ENCODE data around the gene WDR82.
"Not testable (repeated sequence)": the region's sequence is repeated elsewhere in the genome, so short reads cannot be mapped to it uniquely, and the experiment has no call there.

The WDR82 gene

DNA sequence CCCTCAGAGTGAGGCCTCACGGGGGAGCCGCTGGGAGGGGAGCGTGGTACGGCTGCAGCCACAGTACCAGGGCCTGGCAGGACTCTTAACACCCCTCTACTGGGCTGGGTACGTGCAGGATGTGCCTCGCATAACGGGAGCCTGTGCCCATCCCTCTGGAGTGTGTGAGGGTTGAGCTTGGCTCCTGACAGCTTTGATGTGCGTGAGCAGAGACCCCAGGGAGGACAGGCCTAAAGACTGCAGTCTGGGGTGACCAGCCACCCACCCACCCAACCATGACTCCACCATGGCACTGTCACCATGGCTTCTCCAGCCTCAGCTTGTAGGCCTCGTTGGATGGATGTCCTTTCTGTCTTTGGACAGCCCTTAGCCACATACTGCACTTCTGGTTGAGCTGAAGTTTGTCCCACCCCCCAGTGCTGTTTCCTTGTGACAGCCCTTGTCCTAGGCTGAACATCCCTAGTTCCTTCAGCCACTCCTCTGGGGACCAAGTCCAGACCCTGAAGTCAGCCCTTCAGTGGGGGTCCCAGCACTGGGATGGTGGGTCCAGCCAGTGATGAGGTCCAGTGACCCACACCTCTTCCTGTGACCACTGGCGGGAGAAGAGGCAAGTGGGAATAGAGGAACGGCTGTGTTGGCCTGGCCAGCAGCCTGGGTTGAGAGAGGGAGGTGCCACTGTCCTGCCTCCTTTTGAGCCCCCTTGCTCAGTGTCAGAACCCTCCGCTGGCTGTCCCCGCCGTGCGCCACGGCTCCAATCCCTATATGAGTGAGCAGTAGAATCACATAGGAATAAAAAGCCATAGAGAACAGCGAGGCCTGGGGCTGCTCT, 15.3 kb upstream of the WDR82 start:
- peaks cover 7% of the 10 kb centered on the region for H3K4me1 ChIP-seq (ENCODE audit: insufficient read depth, low read length)
- no peak overlapping the region for H3K27ac ChIP-seq (ENCODE audit: low read depth, low read length)
- H3K9ac ChIP-seq (ENCODE audit: low read depth, low read length): no peak overlapping the region
- H3K4me3 ChIP-seq (ENCODE audit: low read length): no peak overlapping the region
- no peaks in the 10 kb centered on the region for H3K27me3 ChIP-seq (ENCODE audit: insufficient read depth, low read length)
- H3K9me3 ChIP-seq (ENCODE audit: insufficient read depth, low read depth, low read length): no peaks in the 10 kb centered on the region
- 92% methylated on average over 17 of the region's 17 CpGs for WGBS
- no peaks in the 10 kb centered on the region for H3K36me3 ChIP-seq (ENCODE audit: insufficient read depth, low read length)

DNA sequence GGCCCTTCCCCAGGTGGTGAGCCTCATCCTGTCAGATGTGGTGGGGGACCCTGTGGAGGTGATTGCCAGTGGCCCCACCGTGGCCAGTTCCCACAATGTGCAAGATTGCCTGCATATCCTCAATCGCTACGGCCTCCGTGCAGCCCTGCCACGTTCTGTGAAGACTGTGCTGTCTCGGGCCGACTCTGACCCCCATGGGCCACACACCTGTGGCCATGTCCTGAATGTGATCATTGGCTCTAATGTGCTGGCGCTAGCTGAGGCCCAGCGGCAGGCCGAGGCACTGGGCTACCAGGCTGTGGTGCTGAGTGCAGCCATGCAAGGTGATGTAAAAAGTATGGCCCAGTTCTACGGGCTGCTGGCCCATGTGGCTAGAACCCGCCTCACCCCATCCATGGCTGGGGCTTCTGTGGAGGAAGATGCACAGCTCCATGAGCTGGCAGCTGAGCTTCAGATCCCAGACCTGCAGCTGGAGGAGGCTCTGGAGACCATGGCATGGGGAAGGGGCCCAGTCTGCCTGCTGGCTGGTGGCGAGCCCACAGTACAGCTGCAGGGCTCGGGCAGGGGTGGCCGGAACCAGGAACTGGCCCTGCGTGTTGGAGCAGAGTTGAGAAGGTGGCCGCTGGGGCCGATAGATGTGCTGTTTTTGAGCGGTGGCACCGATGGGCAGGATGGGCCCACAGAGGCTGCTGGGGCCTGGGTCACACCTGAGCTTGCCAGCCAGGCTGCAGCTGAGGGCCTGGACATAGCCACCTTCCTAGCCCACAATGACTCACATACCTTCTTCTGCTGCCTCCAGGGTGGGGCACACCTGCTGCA, 14.0 kb upstream of the WDR82 start:
- no peak overlapping the region for H3K9ac ChIP-seq (ENCODE audit: low read depth, low read length)

DNA sequence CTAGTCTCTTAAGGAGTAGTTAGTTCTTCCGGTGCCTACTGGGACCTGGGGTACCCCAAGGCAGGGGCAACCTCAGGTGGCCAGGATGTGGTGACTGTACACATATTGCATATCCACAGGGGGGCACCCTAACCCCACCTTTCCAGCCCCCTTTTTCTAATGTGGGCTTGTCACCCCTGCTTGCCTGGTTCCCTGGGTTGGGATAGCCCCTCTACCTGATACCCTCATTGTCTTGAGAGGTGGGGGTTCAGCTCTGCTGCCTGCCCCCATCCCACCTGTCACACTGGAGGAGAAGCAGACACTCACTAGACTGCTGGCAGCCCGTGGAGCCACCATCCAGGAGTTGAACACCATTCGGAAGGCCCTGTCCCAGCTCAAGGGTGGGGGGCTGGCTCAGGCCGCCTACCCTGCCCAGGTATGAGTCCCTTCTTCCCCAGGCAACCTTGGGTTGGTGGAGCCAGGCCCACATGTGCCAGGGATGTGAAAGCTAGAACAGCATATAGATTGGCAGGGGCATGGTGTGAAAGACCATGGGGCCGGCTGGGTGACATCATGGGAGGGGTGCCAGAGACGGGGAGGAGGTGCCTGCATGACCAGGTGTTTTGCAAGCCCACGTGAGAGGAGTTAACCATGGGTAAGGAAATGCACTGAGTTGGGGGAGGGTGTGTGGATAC, 13.2 kb upstream of the WDR82 start:
- Histone ChIP-seq H3K4me3 (ENCODE audit: low read length) (no peak overlapping the region), H3K9ac (ENCODE audit: low read depth, low read length) (no peak overlapping the region), H3K27me3 (ENCODE audit: insufficient read depth, low read length) (no peaks in the 10 kb centered on the region), H3K4me1 (ENCODE audit: insufficient read depth, low read length) (peaks cover 3% of the 10 kb centered on the region; the same call in 1 of the 2 replicates), H3K27ac (ENCODE audit: low read depth, low read length) (no peak overlapping the region), H3K9me3 (ENCODE audit: insufficient read depth, low read depth, low read length) (no peaks in the 10 kb centered on the region), H3K36me3 (ENCODE audit: insufficient read depth, low read length) (no peaks in the 10 kb centered on the region)
- WGBS: 90% methylated on average over 7 of the region's 7 CpGs

More for the DNA sequence above, 14.0 kb upstream of the WDR82 start:
- no peaks in the 10 kb centered on the region for H3K9me3 ChIP-seq (ENCODE audit: insufficient read depth, low read depth, low read length)
- no peaks in the 10 kb centered on the region for H3K27me3 ChIP-seq (ENCODE audit: insufficient read depth, low read length)
- 95% methylated on average over 20 of the region's 20 CpGs for WGBS
- H3K27ac ChIP-seq (ENCODE audit: low read depth, low read length): no peak overlapping the region
- H3K36me3 ChIP-seq (ENCODE audit: insufficient read depth, low read length): no peaks in the 10 kb centered on the region
- H3K4me3 ChIP-seq (ENCODE audit: low read length): no peak overlapping the region
- peaks cover 3% of the 10 kb centered on the region; the same call in 1 of the 2 replicates for H3K4me1 ChIP-seq (ENCODE audit: insufficient read depth, low read length)

DNA sequence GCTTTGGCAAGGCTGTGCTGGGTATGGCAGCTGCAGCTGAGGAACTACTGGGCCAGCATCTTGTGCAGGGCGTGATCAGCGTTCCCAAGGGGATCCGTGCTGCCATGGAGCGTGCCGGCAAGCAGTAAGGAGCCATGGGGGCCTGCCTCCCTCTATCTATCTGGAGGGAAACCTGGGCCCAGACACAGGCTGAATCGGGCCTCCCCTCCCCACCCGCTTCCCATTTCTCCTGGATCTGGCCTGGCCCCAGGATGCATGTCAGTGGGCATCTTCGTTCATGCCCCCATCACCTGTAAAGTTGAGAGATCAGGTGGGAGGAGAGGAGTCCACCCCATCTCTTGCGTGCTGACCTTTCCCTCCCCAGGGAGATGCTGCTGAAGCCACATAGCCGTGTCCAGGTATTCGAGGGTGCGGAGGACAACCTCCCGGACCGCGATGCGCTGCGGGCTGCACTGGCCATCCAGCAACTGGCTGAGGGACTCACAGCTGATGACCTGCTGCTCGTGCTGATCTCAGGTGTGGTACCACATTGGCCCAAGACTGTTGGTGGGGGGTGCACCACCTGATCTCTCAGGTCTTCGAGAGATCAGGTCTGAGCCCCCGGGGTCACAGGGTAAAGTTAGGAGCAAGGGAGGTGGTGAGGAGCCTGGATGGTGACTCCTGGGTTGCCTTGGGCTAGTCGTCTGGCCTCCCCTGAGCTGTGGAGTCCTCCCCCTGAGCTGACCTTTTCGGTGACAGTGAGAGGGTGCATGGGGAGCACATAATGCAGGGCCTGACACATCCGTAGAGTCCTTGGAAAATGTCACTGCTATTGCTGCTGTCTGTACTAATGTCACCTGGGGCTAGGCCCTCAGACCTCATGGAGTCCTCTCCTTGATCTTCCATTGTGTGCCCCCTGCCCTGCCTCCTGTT, 12.4 kb upstream of the WDR82 start:
- no peaks in the 10 kb centered on the region for H3K36me3 ChIP-seq (ENCODE audit: insufficient read depth, low read length)
- H3K9ac ChIP-seq (ENCODE audit: low read depth, low read length): no peak overlapping the region
- no peak overlapping the region for H3K27ac ChIP-seq (ENCODE audit: low read depth, low read length)
- no peak overlapping the region for H3K4me3 ChIP-seq (ENCODE audit: low read length)
- WGBS: 92% methylated on average over 23 of the region's 23 CpGs
- no peaks in the 10 kb centered on the region for H3K27me3 ChIP-seq (ENCODE audit: insufficient read depth, low read length)
- H3K4me1 ChIP-seq (ENCODE audit: insufficient read depth, low read length): peaks cover 3% of the 10 kb centered on the region; the same call in 1 of the 2 replicates
- no peaks in the 10 kb centered on the region for H3K9me3 ChIP-seq (ENCODE audit: insufficient read depth, low read depth, low read length)

DNA sequence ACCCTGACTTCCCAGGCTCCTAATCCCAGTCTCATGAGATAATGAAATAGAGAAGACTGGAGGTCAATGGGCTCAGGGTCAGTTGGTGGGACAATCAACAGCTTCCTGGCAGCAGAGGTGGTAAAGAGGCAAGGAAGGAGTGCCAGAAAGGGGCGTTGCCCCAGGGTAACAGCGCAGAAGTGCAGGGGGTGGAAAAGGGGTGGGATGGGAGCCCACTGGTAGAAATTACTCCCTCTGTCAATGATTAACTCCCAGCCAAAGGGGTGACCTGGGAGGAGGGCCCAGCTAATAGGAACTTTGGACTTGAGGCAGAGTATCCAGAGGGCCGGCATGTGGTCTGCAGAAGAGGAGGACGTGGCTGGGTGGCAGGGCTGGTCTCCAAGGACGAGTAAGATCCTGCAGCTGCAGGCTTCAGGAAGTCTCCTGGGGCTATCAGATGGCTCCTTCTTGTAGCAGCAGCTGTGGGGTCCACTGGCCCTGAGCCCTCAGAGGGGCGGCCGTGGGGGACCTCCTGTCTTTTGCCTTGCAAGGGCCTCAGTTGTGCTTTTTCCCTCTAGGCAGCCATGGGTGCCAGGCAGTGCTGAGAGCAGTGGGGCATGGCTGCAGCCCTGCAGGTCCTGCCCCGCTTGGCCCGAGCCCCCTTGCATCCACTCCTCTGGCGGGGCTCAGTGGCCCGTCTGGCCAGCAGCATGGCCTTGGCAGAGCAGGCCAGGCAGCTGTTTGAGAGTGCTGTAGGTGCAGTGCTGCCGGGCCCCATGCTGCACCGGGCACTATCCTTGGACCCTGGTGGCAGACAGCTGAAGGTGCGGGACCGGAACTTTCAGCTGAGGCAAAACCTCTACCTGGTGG, 11.5 kb upstream of the WDR82 start:
- WGBS: 88% methylated on average over 15 of the region's 15 CpGs
- H3K9ac ChIP-seq (ENCODE audit: low read depth, low read length): no peak overlapping the region

DNA sequence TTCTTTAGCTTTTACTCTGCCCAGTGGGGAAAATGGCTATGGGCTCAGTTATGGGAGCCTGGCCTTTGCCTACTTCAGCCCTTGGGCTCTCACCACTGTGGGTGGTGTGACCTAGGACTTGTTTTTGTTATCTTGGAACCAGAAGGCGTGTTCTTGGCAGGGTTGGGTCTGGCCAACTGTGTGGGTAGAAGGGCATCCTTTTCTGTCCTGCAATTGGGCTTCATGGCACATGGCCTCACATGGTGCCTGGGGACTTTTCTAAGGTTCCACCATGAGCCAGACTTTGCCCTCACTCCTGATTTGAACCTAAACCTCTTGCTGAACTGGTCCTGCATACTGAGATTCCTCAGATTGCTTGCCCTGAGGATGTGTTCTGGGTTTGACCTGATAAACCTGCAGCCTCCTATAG, 10.9 kb upstream of the WDR82 start:
- Histone ChIP-seq H3K27ac (ENCODE audit: low read depth, low read length) (no peak overlapping the region), H3K4me3 (ENCODE audit: low read length) (no peak overlapping the region)
- WGBS: 92% methylated on average over 1 of the region's 1 CpG

More for the DNA sequence above, 11.5 kb upstream of the WDR82 start:
- no peaks in the 10 kb centered on the region for H3K36me3 ChIP-seq (ENCODE audit: insufficient read depth, low read length)
- H3K4me3 ChIP-seq (ENCODE audit: low read length): no peak overlapping the region
- no peak overlapping the region for H3K27ac ChIP-seq (ENCODE audit: low read depth, low read length)
- H3K27me3 ChIP-seq (ENCODE audit: insufficient read depth, low read length): no peaks in the 10 kb centered on the region
- H3K9me3 ChIP-seq (ENCODE audit: insufficient read depth, low read depth, low read length): no peaks in the 10 kb centered on the region
- H3K4me1 ChIP-seq (ENCODE audit: insufficient read depth, low read length): peaks cover 3% of the 10 kb centered on the region; the same call in 1 of the 2 replicates

DNA sequence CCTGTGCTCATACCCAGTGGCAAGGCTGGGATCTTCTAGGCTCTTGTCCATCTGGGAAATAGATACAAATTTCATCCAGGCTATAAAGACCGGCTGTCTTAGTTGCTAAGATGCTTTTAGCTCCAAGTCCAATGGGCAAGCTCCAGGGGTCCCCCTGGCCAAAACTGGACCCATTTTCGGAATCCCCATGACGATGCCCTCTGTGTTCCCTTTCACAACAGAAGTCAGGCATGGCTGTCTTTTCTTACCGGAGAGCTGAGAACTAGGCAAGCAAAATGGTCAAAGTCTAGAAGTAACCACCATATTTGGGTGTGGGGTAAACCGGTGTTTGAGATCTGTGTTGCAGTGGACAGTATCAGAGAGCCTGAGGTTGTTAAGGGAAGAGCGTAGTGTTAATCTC, 10.2 kb upstream of the WDR82 start:
- peak overlapping the region; percentile 89 for H3K4me3 ChIP-seq (ENCODE audit: low read length)
- no peaks in the 10 kb centered on the region for H3K27me3 ChIP-seq (ENCODE audit: insufficient read depth, low read length)
- H3K9me3 ChIP-seq (ENCODE audit: insufficient read depth, low read depth, low read length): no peaks in the 10 kb centered on the region
- H3K4me1 ChIP-seq (ENCODE audit: insufficient read depth, low read length): peaks cover 3% of the 10 kb centered on the region; the same call in 1 of the 2 replicates
- 0 out of 2 replicates have a peak overlapping the region, but pooled peaks have one; percentile 96 for H3K9ac ChIP-seq (ENCODE audit: low read depth, low read length)
- no peak overlapping the region for H3K27ac ChIP-seq (ENCODE audit: low read depth, low read length)
- no peaks in the 10 kb centered on the region for H3K36me3 ChIP-seq (ENCODE audit: insufficient read depth, low read length)
- WGBS: 94% methylated on average over 6 of the region's 6 CpGs

More for the DNA sequence above, 10.9 kb upstream of the WDR82 start:
- no peaks in the 10 kb centered on the region for H3K27me3 ChIP-seq (ENCODE audit: insufficient read depth, low read length)
- H3K36me3 ChIP-seq (ENCODE audit: insufficient read depth, low read length): no peaks in the 10 kb centered on the region
- H3K4me1 ChIP-seq (ENCODE audit: insufficient read depth, low read length): peaks cover 3% of the 10 kb centered on the region; the same call in 1 of the 2 replicates
- H3K9ac ChIP-seq (ENCODE audit: low read depth, low read length): no peak overlapping the region
- no peaks in the 10 kb centered on the region for H3K9me3 ChIP-seq (ENCODE audit: insufficient read depth, low read depth, low read length)

DNA sequence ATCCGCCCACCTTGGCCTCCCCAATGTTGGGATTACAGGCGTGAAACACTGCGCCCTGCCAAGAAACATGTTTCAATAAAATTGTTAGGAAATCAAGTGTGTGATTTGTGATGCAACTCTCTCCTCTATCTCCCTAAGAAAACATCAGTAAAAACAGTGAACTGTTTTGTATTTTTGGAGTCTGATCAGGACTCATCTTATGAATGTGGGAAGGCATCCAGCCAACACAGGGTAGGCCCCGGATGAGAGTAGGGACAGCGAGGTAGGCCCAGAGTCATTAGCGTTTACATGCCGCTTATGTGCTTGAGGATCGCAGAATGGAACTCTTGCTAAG, 8.3 kb upstream of the WDR82 start:
- no peaks in the 10 kb centered on the region for H3K27me3 ChIP-seq (ENCODE audit: insufficient read depth, low read length)
- peaks cover 3% of the 10 kb centered on the region; the same call in 1 of the 2 replicates for H3K4me1 ChIP-seq (ENCODE audit: insufficient read depth, low read length)
- H3K4me3 ChIP-seq (ENCODE audit: low read length): peak overlapping the region; percentile 89
- no peaks in the 10 kb centered on the region for H3K36me3 ChIP-seq (ENCODE audit: insufficient read depth, low read length)
- H3K9me3 ChIP-seq (ENCODE audit: insufficient read depth, low read depth, low read length): no peaks in the 10 kb centered on the region
- peak overlapping the region; percentile 96 for H3K9ac ChIP-seq (ENCODE audit: low read depth, low read length)
- WGBS: 89% methylated on average over 8 of the region's 8 CpGs
- H3K27ac ChIP-seq (ENCODE audit: low read depth, low read length): no peak overlapping the region; the same call in 1 of the 2 replicates

DNA sequence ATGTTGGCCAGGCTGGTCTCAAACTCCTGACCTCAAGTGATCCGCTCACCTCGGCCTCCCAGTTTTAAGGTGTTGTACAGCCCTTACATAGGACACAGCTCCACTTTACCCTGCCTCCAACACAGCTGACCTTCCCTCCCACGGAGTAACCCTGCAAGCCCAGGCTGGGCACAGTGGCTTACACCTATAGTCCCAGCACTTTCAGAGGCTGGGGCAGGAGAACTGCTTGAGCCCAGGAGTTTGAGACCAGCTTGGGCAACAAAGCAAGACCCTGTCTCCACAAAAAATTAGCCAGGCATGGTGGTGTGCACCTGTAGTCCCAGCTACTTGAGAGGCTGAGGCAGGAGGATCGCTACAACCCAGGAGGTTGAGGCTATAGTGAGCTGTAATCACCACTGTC, 5.6 kb upstream of the WDR82 start:
- not testable (repeated sequence) for H3K27ac ChIP-seq (ENCODE audit: low read depth, low read length); H3K9me3 ChIP-seq (ENCODE audit: insufficient read depth, low read depth, low read length); H3K4me1 ChIP-seq (ENCODE audit: insufficient read depth, low read length); H3K36me3 ChIP-seq (ENCODE audit: insufficient read depth, low read length); H3K4me3 ChIP-seq (ENCODE audit: low read length); H3K9ac ChIP-seq (ENCODE audit: low read depth, low read length); H3K27me3 ChIP-seq (ENCODE audit: insufficient read depth, low read length)
- WGBS: 90% methylated on average over 4 of the region's 4 CpGs
